SU-DHL-6 (cell line): Measurements from ENCODE around the gene HLTF.

ENCODE experiments used
- CTCF ChIP-seq: fragments of 200-600 bp; sonication (generic); IDR thresholded peaks from one replicate; pipeline ENCODE4 v1.5.1; 2017; ENCODE audit warnings: antibody characterized with exemption, mild to moderate bottlenecking, low read length, moderate library complexity; ENCODE audit not compliant: insufficient read depth, poor library complexity, severe bottlenecking
- EZH2phosphoT487 ChIP-seq: fragments of 200-600 bp; sonication (generic), shearing (Covaris generic); conservative IDR thresholded peaks from 2 replicates; pipeline ENCODE4 v1.6.1; 2018; ENCODE audit warnings: mild to moderate bottlenecking, antibody characterized with exemption, low read length, moderate library complexity, mixed read lengths

- TF ChIP-seq CTCF = no peak
- no peak for TF ChIP-seq EZH2phosphoT487
Observed at GRCh38 chr3:149003653-149004305, 82.6 kb downstream of the HLTF start.
